ENCODE data around the gene ERCC4. TPM values are rescaled to one million over a fixed set of nuclear protein-coding genes. Genes with fewer than 3 reads are reported as not detected.

ERCC4 gene
- total RNA-seq, 1 experiment from 2014 or later, result 23.4 TPM

DNA sequence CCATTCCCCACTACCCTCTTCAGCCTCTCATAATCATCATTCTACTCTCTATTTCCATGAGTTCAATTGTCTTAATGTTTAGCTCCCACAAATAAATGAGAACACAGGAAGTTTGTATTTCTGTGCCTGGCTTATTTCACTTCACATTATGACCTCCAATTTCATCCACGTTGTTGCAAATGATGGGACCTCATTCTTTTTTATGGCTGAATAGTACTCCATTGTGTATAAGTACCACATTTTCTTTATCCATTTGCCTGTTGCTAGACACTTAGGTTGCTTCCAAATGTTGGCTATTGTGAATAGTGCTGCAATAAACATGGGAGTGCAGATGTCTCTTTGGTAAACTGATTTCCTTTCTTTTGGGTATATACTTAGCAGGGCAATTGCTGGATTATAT is 42.3 kb downstream of the ERCC4 start:
- DNase-seq (ENCODE audit: low read depth, low spot score) (no peak), ATAC-seq (no peak)
- no peak overlapping the region for H3K4me3 ChIP-seq (ENCODE audit: low read depth in 2 of 2, low read length in 2 of 2)
- BruUV-seq (replicated peaks), result no TSS peak
- no peaks in the 10 kb centered on the region for H3K36me3 ChIP-seq (ENCODE audit: control insufficient read depth, insufficient read depth, low read length)
- no peaks in the 10 kb centered on the region for H3K9me3 ChIP-seq (ENCODE audit: control insufficient read depth, insufficient read depth, low read depth, low read length)
- H3K27me3 ChIP-seq (ENCODE audit: control insufficient read depth, insufficient read depth, low read length), result no peaks in the 10 kb centered on the region
- in situ Hi-C loops (cut with HindIII; ENCODE audit: low pct_unique_long_range_greater_than_20kb, low sequenced_read_pairs), result no loop called here
- H3K27ac ChIP-seq (ENCODE audit: low read length), result no peak overlapping the region; the same call in 1 of the 2 replicates
- ChIA-PET POLR2A (no interaction called here), CTCF (interaction anchor here (0.6 kb wide), 1 partner anchor 92 kb away, joined by 3 read pairs; no protein-coding TSS in a partner anchor)
- peaks cover 33% of the 10 kb centered on the region for H3K4me1 ChIP-seq (ENCODE audit: control insufficient read depth, insufficient read depth, low read length)
- intact Hi-C loops (cut with micrococcal nuclease; ENCODE audit: unreplicated experiment), result no loop called here
- TF ChIP-seq TCF7L2 (IDR thresholded peaks at IDR 0.05; ENCODE audit: low read depth, low read length) (no peak), POLR2AphosphoS5 (IDR thresholded peaks at IDR 0.05; ENCODE audit: low read depth, low read length) (no peak), SIN3A (IDR thresholded peaks at IDR 0.05; ENCODE audit: borderline replicate concordance, insufficient read depth, low read depth, low read length) (no peak)
- TF ChIP-seq, protein P1, sequence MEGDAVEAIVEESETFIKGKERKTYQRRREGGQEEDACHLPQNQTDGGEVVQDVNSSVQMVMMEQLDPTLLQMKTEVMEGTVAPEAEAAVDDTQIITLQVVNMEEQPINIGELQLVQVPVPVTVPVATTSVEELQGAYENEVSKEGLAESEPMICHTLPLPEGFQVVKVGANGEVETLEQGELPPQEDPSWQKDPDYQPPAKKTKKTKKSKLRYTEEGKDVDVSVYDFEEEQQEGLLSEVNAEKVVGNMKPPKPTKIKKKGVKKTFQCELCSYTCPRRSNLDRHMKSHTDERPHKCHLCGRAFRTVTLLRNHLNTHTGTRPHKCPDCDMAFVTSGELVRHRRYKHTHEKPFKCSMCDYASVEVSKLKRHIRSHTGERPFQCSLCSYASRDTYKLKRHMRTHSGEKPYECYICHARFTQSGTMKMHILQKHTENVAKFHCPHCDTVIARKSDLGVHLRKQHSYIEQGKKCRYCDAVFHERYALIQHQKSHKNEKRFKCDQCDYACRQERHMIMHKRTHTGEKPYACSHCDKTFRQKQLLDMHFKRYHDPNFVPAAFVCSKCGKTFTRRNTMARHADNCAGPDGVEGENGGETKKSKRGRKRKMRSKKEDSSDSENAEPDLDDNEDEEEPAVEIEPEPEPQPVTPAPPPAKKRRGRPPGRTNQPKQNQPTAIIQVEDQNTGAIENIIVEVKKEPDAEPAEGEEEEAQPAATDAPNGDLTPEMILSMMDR (IDR thresholded peaks at IDR 0.05), result no peak

DNA sequence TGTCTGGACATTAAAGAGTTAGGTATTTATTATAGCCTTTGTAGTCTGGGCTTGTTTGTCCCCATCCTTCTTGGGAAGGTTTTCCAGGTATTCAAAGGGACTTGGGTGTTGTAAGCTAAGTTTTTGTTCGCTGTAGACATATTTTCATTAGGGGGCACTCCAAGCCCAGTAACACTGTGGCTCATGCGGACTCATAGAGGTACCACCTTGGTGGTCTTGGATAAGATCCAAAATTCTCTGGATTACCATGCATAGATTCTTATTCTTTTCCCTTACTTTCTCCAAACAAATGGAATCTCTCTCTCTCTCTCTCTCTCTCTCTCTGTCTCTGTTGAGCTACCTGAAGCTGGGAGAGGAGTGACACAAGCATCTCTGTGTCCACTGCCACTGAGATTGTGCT is 48.9 kb downstream of the ERCC4 start:
- Histone ChIP-seq H3K4me1 (ENCODE audit: control insufficient read depth, insufficient read depth, low read length) (no peaks in the 10 kb centered on the region), H3K27ac (ENCODE audit: low read length) (no peak overlapping the region), H3K9me3 (ENCODE audit: control insufficient read depth, insufficient read depth, low read depth, low read length) (peaks cover 3% of the 10 kb centered on the region; the same call in 1 of the 2 replicates), H3K27me3 (ENCODE audit: control insufficient read depth, insufficient read depth, low read length) (no peaks in the 10 kb centered on the region), H3K36me3 (ENCODE audit: control insufficient read depth, insufficient read depth, low read length) (no peaks in the 10 kb centered on the region), H3K4me3 (ENCODE audit: low read depth in 2 of 2, low read length in 2 of 2) (no peak overlapping the region)
- no peak for DNase-seq (ENCODE audit: low read depth, low spot score)
- ATAC-seq, result no peak
- TF ChIP-seq, protein P2, sequence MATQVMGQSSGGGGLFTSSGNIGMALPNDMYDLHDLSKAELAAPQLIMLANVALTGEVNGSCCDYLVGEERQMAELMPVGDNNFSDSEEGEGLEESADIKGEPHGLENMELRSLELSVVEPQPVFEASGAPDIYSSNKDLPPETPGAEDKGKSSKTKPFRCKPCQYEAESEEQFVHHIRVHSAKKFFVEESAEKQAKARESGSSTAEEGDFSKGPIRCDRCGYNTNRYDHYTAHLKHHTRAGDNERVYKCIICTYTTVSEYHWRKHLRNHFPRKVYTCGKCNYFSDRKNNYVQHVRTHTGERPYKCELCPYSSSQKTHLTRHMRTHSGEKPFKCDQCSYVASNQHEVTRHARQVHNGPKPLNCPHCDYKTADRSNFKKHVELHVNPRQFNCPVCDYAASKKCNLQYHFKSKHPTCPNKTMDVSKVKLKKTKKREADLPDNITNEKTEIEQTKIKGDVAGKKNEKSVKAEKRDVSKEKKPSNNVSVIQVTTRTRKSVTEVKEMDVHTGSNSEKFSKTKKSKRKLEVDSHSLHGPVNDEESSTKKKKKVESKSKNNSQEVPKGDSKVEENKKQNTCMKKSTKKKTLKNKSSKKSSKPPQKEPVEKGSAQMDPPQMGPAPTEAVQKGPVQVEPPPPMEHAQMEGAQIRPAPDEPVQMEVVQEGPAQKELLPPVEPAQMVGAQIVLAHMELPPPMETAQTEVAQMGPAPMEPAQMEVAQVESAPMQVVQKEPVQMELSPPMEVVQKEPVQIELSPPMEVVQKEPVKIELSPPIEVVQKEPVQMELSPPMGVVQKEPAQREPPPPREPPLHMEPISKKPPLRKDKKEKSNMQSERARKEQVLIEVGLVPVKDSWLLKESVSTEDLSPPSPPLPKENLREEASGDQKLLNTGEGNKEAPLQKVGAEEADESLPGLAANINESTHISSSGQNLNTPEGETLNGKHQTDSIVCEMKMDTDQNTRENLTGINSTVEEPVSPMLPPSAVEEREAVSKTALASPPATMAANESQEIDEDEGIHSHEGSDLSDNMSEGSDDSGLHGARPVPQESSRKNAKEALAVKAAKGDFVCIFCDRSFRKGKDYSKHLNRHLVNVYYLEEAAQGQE (IDR thresholded peaks at IDR 0.05; ENCODE audit: insufficient read depth in 1 of 2, low read depth in 2 of 2, low read length in 1 of 2), result no peak
- TF ChIP-seq POLR2AphosphoS5 (IDR thresholded peaks at IDR 0.05; ENCODE audit: low read depth, low read length) (no peak), SIN3A (IDR thresholded peaks at IDR 0.05; ENCODE audit: borderline replicate concordance, insufficient read depth, low read depth, low read length) (no peak), TCF7L2 (IDR thresholded peaks at IDR 0.05; ENCODE audit: low read depth, low read length) (no peak)
- TF ChIP-seq, protein P1 (IDR thresholded peaks at IDR 0.05), result no peak
- intact Hi-C loops (cut with micrococcal nuclease; ENCODE audit: unreplicated experiment) (no loop called here), in situ Hi-C loops (cut with HindIII; ENCODE audit: low pct_unique_long_range_greater_than_20kb, low sequenced_read_pairs) (no loop called here)
- CTCF ChIA-PET, result no interaction called here
- no TSS peak for BruUV-seq (replicated peaks)
- POLR2A ChIA-PET, result no interaction called here

Measured in Panc1 (cell line).